ENCODE measurements around the gene SPI1. TPM values are rescaled to one million over a fixed set of nuclear protein-coding genes. Genes with fewer than 3 reads are reported as not detected.

The SPI1 gene
- total and polyA plus RNA-seq, 2 donors (not counting 1 experiment from before 2014, with no cell fraction given): 98.3 to 119 TPM

DNA sequence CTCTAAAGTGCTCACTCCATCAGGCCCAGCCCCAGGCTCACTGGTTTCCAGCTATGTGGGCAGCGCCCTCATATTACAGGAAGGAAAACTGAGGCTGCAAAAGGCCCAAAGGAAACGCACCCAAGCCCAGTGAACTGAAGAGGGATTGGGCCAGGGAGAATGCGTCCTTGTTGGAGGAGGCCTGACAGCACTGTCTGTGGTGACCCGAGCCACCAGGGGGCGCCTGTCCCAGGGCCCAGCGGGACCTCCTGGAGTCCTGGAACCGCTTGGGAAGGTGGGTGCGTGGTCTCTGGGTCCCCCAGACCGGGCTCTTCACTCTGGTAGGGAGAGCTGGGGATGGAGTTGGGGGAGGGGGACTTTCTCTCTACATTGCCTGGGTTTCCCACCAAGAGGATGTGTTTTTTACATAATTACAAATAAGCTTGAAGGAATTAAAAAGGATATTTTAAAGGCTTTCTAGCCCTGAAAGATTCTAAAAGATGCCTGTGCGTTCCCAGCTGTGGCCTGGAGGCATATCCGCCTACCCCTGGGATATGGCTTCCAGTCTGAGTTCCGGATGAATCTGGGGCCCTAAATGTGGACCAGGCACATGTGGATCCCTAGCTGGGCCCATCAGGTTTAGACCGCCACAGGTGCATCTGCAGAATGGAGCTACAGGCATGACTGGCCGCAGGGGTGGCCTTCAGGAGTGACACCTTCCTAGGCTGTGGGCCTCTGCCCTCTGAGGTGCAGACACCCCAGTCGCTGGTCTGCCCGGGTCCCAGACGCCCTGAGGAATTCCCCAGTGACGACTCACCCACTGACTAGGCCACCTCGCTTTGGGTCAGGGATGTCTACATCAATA lies 4.2 kb downstream of the SPI1 start:
- intact Hi-C loops (cut with micrococcal nuclease): loop anchor here (1.0 to 10.0 kb wide), 6 partner anchors 20 to 479 kb away; partner anchors contain the start of gene SLC39A13
- peak; percentile 35 for ATAC-seq (ENCODE audit: low read depth)

More for the DNA sequence above, 4.2 kb downstream of the SPI1 start:
- no peaks in the 10 kb centered on the region for H3K9me3 ChIP-seq (ENCODE audit: control extremely low read depth in 1 of 3, control insufficient read depth in 2 of 3, insufficient read depth in 1 of 3, low read length in 2 of 3)
- peaks cover 1 to 51% of the 10 kb centered on the region in 2 experiments for H3K36me3 ChIP-seq (replicated peaks in 1 of 2; ENCODE audit: control extremely low read depth in 1 of 2, control insufficient read depth in 1 of 2, extremely low read depth in 1 of 2, insufficient read depth in 2 of 2, low read length in 1 of 2)
- Mint-ChIP-seq H3K27me3 (no peaks in the 10 kb centered on the region), H3K4me1 (peaks cover 51% of the 10 kb centered on the region), H3K4me3 (peak overlapping the region; percentile 41), H3K9me3 (ENCODE audit: insufficient read depth) (no peaks in the 10 kb centered on the region), H3K27ac (peak overlapping the region; percentile 65)
- H4K20me1 ChIP-seq (ENCODE audit: control insufficient read depth, insufficient read depth, low read length, poor library complexity, severe bottlenecking): peaks cover 52% of the 10 kb centered on the region
- H3K4me2 ChIP-seq (replicated peaks; ENCODE audit: low read depth, low read length, poor library complexity, severe bottlenecking): peak overlapping the region; percentile 100
- peak overlapping the region in 1 of 2 donors; percentile 68 for H3K27ac ChIP-seq (ENCODE audit: low read length in 2 of 2)
- H2AFZ ChIP-seq (ENCODE audit: insufficient read depth, low read depth, low read length, poor library complexity, severe bottlenecking): no peak overlapping the region
- WGBS (ENCODE audit: insufficient coverage): 62% methylated on average over 14 of the region's 19 CpGs
- H3K4me1 ChIP-seq (ENCODE audit: control insufficient read depth in 2 of 2, insufficient read depth in 2 of 2, low read length in 2 of 2): peaks cover 40 to 46% of the 10 kb centered on the region in 2 donors
- H3K27me3 ChIP-seq (replicated peaks in 1 of 4; ENCODE audit: control extremely low read depth in 1 of 4, control insufficient read depth in 3 of 4, insufficient read depth in 4 of 4, low read length in 3 of 4): no peaks in the 10 kb centered on the region
- CTCF ChIA-PET: interaction anchor here (0.8 to 7.3 kb wide), 22 partner anchors 9 to 474 kb away, joined by 3 to 345 read pairs (median 4); partner anchors contain the start of genes ACP2, DDB2, NUP160 and PSMC3
- peak; percentile 83 for DNase-seq
- H3K79me2 ChIP-seq (ENCODE audit: control insufficient read depth, insufficient read depth, low read length): peaks cover 100% of the 10 kb centered on the region
- POLR2A ChIA-PET: interaction anchor here (0.5 to 1.7 kb wide), 8 partner anchors 20 to 104 kb away, joined by 3 to 15 read pairs (median 4); partner anchors contain the start of genes MADD and SLC39A13
- no peak for TF ChIP-seq EZH2 (IDR thresholded peaks at IDR 0.05; ENCODE audit: borderline replicate concordance, insufficient read depth, low read depth, low read length, poor library complexity, severe bottlenecking)
- TF ChIP-seq, protein P1, sequence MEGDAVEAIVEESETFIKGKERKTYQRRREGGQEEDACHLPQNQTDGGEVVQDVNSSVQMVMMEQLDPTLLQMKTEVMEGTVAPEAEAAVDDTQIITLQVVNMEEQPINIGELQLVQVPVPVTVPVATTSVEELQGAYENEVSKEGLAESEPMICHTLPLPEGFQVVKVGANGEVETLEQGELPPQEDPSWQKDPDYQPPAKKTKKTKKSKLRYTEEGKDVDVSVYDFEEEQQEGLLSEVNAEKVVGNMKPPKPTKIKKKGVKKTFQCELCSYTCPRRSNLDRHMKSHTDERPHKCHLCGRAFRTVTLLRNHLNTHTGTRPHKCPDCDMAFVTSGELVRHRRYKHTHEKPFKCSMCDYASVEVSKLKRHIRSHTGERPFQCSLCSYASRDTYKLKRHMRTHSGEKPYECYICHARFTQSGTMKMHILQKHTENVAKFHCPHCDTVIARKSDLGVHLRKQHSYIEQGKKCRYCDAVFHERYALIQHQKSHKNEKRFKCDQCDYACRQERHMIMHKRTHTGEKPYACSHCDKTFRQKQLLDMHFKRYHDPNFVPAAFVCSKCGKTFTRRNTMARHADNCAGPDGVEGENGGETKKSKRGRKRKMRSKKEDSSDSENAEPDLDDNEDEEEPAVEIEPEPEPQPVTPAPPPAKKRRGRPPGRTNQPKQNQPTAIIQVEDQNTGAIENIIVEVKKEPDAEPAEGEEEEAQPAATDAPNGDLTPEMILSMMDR (IDR thresholded peaks at IDR 0.05): peak; percentile 91
- H3K9ac ChIP-seq (ENCODE audit: low read length): no peak overlapping the region
- no peak overlapping the region for H3K4me3 ChIP-seq (ENCODE audit: control extremely low read depth in 1 of 5, extremely low read depth in 1 of 5, insufficient read depth in 1 of 5, low read depth in 2 of 5, low read length in 4 of 5)

Data from B cell (primary cell).